ENCODE data around the gene WSCD1.

- TF ChIP-seq EP300 (IDR thresholded peaks at IDR 0.05) (no peak), CTCF (IDR thresholded peaks at IDR 0.05) (no peak), POLR2A (IDR thresholded peaks at IDR 0.05) (no peak)
Observed at GRCh38 chr17:6095501-6095900, 25.3 kb downstream of the WSCD1 start.
